Umbilical cord (tissue), 2 donors: Measurements from ENCODE around the gene SLC12A7. TPM values are rescaled to one million over a fixed set of nuclear protein-coding genes. Genes with fewer than 3 reads are reported as not detected.
"Not testable (repeated sequence)": the region's sequence is repeated elsewhere in the genome, so short reads cannot be mapped to it uniquely, and the experiment has no call there.

Experiments used
- DNase-seq: peaks from one replicate; pipeline ENCODE4 v3.0.0-alpha.2; 2015; ENCODE audit warnings: low spot score
- total RNA-seq: library from RNA; depleted of rRNA; stranded (reverse); fragments of >200 nt; gene quantifications from one replicate; pipeline ENCODE4 v1.2.3, GENCODE V29; 2014; ENCODE audit warnings: low replicate concordance; ENCODE audit not compliant: insufficient read depth

Gene SLC12A7
- 5.1 TPM for total RNA-seq

- no peak for DNase-seq
Measured at GRCh38 chr5:1111727-1112289, at the start of gene SLC12A7. SLC12A7 (minus strand) TSS chr5:1112063; CDS start chr5:1111991, 72 bp downstream.

- DNase-seq: no peak
Measured at GRCh38 chr5:1161108-1161832, 49.4 kb upstream of the SLC12A7 start.

GRCh38 chr5:1159774-1160406, 48.0 kb upstream of the SLC12A7 start:
- no peak for DNase-seq

GRCh38 chr5:1159341-1159675, 47.4 kb upstream of the SLC12A7 start:
- no peak for DNase-seq

- DNase-seq: no peak
Measured at GRCh38 chr5:1158647-1159340, 46.9 kb upstream of the SLC12A7 start.

GRCh38 chr5:1157461-1157986, 45.7 kb upstream of the SLC12A7 start:
- DNase-seq: not testable (repeated sequence)

GRCh38 chr5:1156754-1157460, 45.0 kb upstream of the SLC12A7 start:
- DNase-seq: no peak

- no peak for DNase-seq
Measured at GRCh38 chr5:1156033-1156753, 44.3 kb upstream of the SLC12A7 start.

GRCh38 chr5:1155191-1156032, 43.5 kb upstream of the SLC12A7 start:
- no peak for DNase-seq

- DNase-seq: no peak
Measured at GRCh38 chr5:1153428-1153827, 41.6 kb upstream of the SLC12A7 start.

GRCh38 chr5:1152771-1153282, 41.0 kb upstream of the SLC12A7 start:
- no peak for DNase-seq

- no peak for DNase-seq
Measured at GRCh38 chr5:1152156-1152555, 40.3 kb upstream of the SLC12A7 start.

GRCh38 chr5:1151316-1151715, 39.5 kb upstream of the SLC12A7 start:
- DNase-seq: no peak

- DNase-seq: no peak
Measured at GRCh38 chr5:1150866-1151265, 39.0 kb upstream of the SLC12A7 start.

GRCh38 chr5:1144638-1145396, 33.0 kb upstream of the SLC12A7 start:
- DNase-seq: no peak

GRCh38 chr5:1144089-1144488, 32.2 kb upstream of the SLC12A7 start:
- no peak for DNase-seq

- no peak for DNase-seq
Measured at GRCh38 chr5:1143670-1143951, 31.7 kb upstream of the SLC12A7 start.

GRCh38 chr5:1142886-1143669, 31.2 kb upstream of the SLC12A7 start:
- no peak for DNase-seq
